Stimulated activated CD4-positive, alpha-beta T cell treated with anti-CD3 and anti-CD28 coated beads, Interleukin-4, amount 100 ng/mL, for 48 hours (primary cell): ENCODE measurements around the gene TSHZ2.

Experiments used
- DNase-seq, 2 donors: peaks; one replicate each; pipeline ENCODE4 v3.0.0-alpha.2; 2020; ENCODE audit warnings: low read depth in 2 of 2

TSHZ2 gene

GRCh38 chr20:53030061-53030460 is 57.9 kb downstream of the TSHZ2 start:
- DNase-seq, result no peak

- no peak for DNase-seq
Observed at GRCh38 chr20:53032046-53032445, 59.9 kb downstream of the TSHZ2 start.

GRCh38 chr20:53032478-53032932 is 60.3 kb downstream of the TSHZ2 start:
- DNase-seq, result no peak

- DNase-seq, result no peak
Observed at GRCh38 chr20:53033176-53033575, 61.0 kb downstream of the TSHZ2 start.

GRCh38 chr20:53034899-53035298 is 62.7 kb downstream of the TSHZ2 start:
- DNase-seq, result no peak

- no peak for DNase-seq
Observed at GRCh38 chr20:53036992-53037391, 64.8 kb downstream of the TSHZ2 start.

- DNase-seq, result no peak
Observed at GRCh38 chr20:53037621-53038020, 65.5 kb downstream of the TSHZ2 start.

- DNase-seq, result no peak
Observed at GRCh38 chr20:53038299-53038698, 66.1 kb downstream of the TSHZ2 start.

GRCh38 chr20:53040693-53041589 is 68.8 kb downstream of the TSHZ2 start:
- DNase-seq, result no peak

GRCh38 chr20:53042521-53042920 is 70.4 kb downstream of the TSHZ2 start:
- no peak for DNase-seq

- no peak for DNase-seq
Observed at GRCh38 chr20:53044296-53044695, 72.1 kb downstream of the TSHZ2 start.

- no peak for DNase-seq
Observed at GRCh38 chr20:53045941-53046340, 73.8 kb downstream of the TSHZ2 start.

GRCh38 chr20:53047203-53047602 is 75.0 kb downstream of the TSHZ2 start:
- no peak for DNase-seq

GRCh38 chr20:53048387-53048786 is 76.2 kb downstream of the TSHZ2 start:
- no peak for DNase-seq

GRCh38 chr20:53050338-53050737 is 78.2 kb downstream of the TSHZ2 start:
- no peak for DNase-seq

- no peak for DNase-seq
Observed at GRCh38 chr20:53052380-53052779, 80.2 kb downstream of the TSHZ2 start.

GRCh38 chr20:53053595-53053994 is 81.4 kb downstream of the TSHZ2 start:
- no peak for DNase-seq

GRCh38 chr20:53055367-53056067 is 83.4 kb downstream of the TSHZ2 start:
- no peak for DNase-seq

- DNase-seq, result no peak
Observed at GRCh38 chr20:53057579-53057978, 85.4 kb downstream of the TSHZ2 start.

- DNase-seq, result no peak
Observed at GRCh38 chr20:53059848-53060247, 87.7 kb downstream of the TSHZ2 start.

GRCh38 chr20:53061192-53062108 is 89.3 kb downstream of the TSHZ2 start:
- DNase-seq, result no peak

- DNase-seq, result no peak
Observed at GRCh38 chr20:53064935-53065334, 92.8 kb downstream of the TSHZ2 start.
